ENCODE results near the gene ZNF765. TPM values are rescaled to one million over a fixed set of nuclear protein-coding genes. Genes with fewer than 3 reads are reported as not detected.
A peak's percentile ranks its signal among the peaks of the same experiment; 100 is the strongest.
"Not testable (repeated sequence)": the region's sequence is repeated elsewhere in the genome, so short reads cannot be mapped to it uniquely, and the experiment has no call there.

ZNF765 gene
- total and polyA plus RNA-seq, 9 donors = 6.8 to 27.9 (median 19.2) TPM

DNA sequence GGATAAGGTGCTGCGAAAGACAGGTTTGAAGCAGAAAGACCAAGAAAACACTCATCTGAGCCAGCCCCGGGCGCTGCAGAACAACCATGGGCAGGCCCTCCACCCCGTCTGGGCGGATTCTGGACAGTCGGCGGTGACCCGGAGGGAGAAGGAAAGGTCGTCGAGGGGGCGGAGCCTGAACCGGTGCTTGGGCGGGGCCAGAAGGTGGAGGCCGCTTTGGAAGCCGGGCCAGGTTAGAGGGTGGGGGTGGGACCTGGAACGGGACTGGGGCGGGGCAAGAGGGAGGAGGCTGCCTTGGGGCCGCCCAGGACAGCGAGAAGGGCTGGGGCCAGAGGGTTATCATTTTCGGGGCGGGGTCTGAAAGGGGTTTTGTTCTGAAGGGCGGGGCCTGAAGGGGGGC lies 5.0 kb upstream of the ZNF765 start:
- Histone ChIP-seq H3K27ac (peak overlapping the region in 1 of 2 donors; percentile 7), H3K36me3 (no peaks in the 10 kb centered on the region), H3K27me3 (no peaks in the 10 kb centered on the region), H3K4me3 (no peak overlapping the region), H3K4me1 (ENCODE audit: insufficient read depth) (peaks cover 10% of the 10 kb centered on the region), H3K9me3 (no peaks in the 10 kb centered on the region)
- 21 to 40% (median 31%) methylated on average over 22 of the region's 22 CpGs for WGBS, 3 donors
- peak; percentile 53 to 86 (median 76) for DNase-seq
- TF ChIP-seq, protein P1, sequence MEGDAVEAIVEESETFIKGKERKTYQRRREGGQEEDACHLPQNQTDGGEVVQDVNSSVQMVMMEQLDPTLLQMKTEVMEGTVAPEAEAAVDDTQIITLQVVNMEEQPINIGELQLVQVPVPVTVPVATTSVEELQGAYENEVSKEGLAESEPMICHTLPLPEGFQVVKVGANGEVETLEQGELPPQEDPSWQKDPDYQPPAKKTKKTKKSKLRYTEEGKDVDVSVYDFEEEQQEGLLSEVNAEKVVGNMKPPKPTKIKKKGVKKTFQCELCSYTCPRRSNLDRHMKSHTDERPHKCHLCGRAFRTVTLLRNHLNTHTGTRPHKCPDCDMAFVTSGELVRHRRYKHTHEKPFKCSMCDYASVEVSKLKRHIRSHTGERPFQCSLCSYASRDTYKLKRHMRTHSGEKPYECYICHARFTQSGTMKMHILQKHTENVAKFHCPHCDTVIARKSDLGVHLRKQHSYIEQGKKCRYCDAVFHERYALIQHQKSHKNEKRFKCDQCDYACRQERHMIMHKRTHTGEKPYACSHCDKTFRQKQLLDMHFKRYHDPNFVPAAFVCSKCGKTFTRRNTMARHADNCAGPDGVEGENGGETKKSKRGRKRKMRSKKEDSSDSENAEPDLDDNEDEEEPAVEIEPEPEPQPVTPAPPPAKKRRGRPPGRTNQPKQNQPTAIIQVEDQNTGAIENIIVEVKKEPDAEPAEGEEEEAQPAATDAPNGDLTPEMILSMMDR (IDR thresholded peaks at IDR 0.05) = no peak
- no peak for TF ChIP-seq POLR2A (IDR thresholded peaks at IDR 0.05)
- TF ChIP-seq EP300 (IDR thresholded peaks at IDR 0.05) = no peak
- intact Hi-C loops (cut with DNase I) = loop anchor here in 1 of 4 donors (10.0 kb wide), 1 partner anchor 195 kb away; the partner anchor contains the start of gene ZNF665

DNA sequence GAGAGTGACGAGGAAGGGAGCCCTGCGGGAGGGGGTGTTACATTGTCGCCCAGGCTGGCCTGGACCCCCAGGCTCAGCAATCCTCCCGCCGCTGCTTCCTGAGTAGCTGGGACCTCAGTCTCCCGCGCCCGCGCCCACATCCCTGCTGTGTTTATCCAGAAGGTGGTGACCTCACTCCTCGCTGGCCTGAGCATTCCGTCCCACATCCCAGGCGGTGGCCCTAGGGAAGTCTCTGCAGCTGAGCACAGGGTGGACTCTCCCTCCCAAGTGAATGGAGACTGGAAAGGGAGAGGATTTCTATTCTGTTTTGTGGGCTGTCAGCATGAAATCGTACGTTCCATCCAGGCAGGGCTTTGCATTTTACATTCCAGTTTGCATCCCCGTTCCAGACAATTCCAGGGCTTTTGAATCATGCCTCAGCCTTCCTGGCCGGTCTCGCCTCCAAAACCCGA lies 401 bp upstream of the ZNF765 start:
- Histone ChIP-seq H3K9me3 (no peaks in the 10 kb centered on the region), H3K4me3 (peak overlapping the region; percentile 64), H3K27me3 (no peaks in the 10 kb centered on the region), H3K36me3 (no peaks in the 10 kb centered on the region), H3K4me1 (ENCODE audit: insufficient read depth) (peaks cover 10% of the 10 kb centered on the region), H3K27ac (peak overlapping the region; percentile 54 to 57)
- TF ChIP-seq POLR2A (IDR thresholded peaks at IDR 0.05) = no peak
- TF ChIP-seq, protein P1 (IDR thresholded peaks at IDR 0.05) = no peak
- no peak for TF ChIP-seq EP300 (IDR thresholded peaks at IDR 0.05)
- intact Hi-C loops (cut with DNase I) = loop anchor here in 1 of 4 donors (10.0 kb wide), 1 partner anchor 200 kb away; the partner anchor contains the start of gene ZNF665
- DNase-seq = peak; percentile 46 to 68 (median 60)
- 0 to 2% (median 1%) methylated on average over 18 of the region's 18 CpGs for WGBS, 3 donors

DNA sequence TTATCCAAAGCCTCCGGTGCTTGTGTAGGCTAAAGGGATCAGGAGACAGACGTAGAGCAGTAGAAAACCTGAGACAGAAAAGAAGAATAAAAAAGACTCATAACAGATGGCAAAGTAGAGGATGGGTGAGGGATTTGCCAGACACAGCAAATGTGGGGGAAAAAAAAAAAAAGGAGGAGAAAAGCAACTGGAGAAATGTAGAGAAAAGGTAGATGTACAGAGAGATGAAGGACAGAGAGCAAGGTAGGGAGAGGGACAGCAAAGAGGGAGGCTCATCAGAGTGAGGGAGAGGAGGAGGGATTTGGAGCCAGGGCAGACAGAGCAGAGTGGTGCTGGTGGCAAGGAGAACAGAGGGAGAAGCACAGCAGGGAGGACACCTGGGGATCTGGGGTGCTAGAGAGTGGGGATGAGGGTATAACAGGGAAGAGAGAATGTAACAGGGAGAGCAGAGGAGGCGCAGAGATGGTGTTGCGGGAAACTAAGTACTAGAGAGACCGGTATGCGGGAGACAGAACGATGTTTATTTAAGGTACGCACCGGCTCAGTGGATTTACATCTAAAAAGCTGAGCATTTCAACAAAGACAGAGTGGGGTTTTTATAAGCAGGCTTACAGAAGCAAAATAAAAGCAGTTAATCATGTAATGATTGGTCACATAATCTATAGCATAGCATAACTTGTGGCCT lies 1.0 kb downstream of the ZNF765 start:
- not testable (repeated sequence) for H3K36me3 ChIP-seq; H3K9me3 ChIP-seq; DNase-seq; H3K27me3 ChIP-seq; H3K4me1 ChIP-seq (ENCODE audit: insufficient read depth)
- intact Hi-C loops (cut with DNase I) = loop anchor here in 1 of 4 donors (10.0 kb wide), 1 partner anchor 201 kb away; the partner anchor contains the start of gene ZNF665
- 2 to 4% (median 2%) methylated on average over 9 of the region's 9 CpGs for WGBS, 3 donors
- Histone ChIP-seq H3K27ac (peak overlapping the region in 1 of 2 donors; percentile 26), H3K4me3 (peak overlapping the region; percentile 64)

DNA sequence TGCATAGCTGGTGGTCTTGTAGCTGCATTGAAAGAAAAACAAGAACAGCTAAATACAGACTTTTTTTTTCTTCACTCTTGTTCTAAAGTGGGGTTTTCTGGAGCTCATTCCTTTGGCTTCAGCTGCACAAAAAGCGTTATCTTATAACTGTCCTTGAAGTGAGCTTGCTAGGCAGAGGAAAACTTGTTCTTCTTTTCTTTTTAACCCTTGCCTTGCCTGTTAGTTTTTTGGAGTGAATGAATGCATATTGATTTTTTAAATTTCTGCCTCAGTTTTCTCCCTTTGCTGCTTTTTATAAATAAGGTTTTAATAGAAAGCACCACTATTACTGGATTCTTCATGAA lies 1.5 kb downstream of the ZNF765 start:
- H3K27me3 ChIP-seq = no peaks in the 10 kb centered on the region

DNA sequence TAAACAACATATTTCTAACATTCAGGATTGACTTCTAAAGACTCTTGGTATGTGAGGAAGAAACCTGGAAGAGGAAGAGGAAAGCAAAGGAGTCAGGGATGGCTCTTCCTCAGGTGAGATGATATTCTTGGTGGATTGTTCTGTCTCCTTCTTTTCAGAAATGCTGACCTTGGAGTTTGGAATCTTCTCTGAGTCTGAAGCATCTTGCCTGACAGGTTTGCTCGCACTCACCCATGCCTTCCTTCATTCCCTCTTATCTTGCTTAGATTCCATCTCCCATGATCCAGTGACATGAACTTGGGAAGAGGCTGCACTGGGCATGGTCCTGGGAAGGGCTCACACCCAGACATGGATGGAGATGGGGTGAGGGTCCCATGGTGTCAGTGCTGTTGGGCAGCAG lies 3.0 kb downstream of the ZNF765 start:
- not testable (repeated sequence) for DNase-seq; H3K27ac ChIP-seq; H3K36me3 ChIP-seq; H3K4me3 ChIP-seq; H3K9me3 ChIP-seq; H3K4me1 ChIP-seq (ENCODE audit: insufficient read depth); H3K27me3 ChIP-seq
- WGBS, 3 donors = 50 to 82% (median 52%) methylated on average over 1 of the region's 1 CpG
- intact Hi-C loops (cut with DNase I) = loop anchor here in 1 of 4 donors (10.0 kb wide), 1 partner anchor 203 kb away; the partner anchor contains the start of gene ZNF665

More for the DNA sequence above, 1.5 kb downstream of the ZNF765 start:
- Histone ChIP-seq H3K4me1 (ENCODE audit: insufficient read depth) (peaks cover 7% of the 10 kb centered on the region), H3K9me3 (no peaks in the 10 kb centered on the region), H3K4me3 (peak overlapping the region; percentile 64), H3K27ac (no peak overlapping the region), H3K36me3 (no peaks in the 10 kb centered on the region)
- TF ChIP-seq, protein P1 (IDR thresholded peaks at IDR 0.05) = no peak
- TF ChIP-seq EP300 (IDR thresholded peaks at IDR 0.05) (no peak), POLR2A (IDR thresholded peaks at IDR 0.05) (no peak)
- intact Hi-C loops (cut with DNase I) = loop anchor here in 1 of 4 donors (10.0 kb wide), 1 partner anchor 202 kb away; the partner anchor contains the start of gene ZNF665
- 0% methylated on average over 1 of the region's 1 CpG for WGBS, 3 donors
- DNase-seq = no peak

Data from ovary (tissue), 9 donors.